Cardiac muscle cell (in vitro differentiated cells and primary cell): Measurements from ENCODE around the gene ATAT1. TPM values are rescaled to one million over a fixed set of nuclear protein-coding genes. Genes with fewer than 3 reads are reported as not detected.
"Not testable (repeated sequence)": the region's sequence is repeated elsewhere in the genome, so short reads cannot be mapped to it uniquely, and the experiment has no call there.

Experiments used
- DNase-seq, 2 donors: peaks; one replicate each; pipeline versions ENCODE4 v3.0.0 to v3.0.0-alpha.2; 2010 to 2017; ENCODE audit warnings: low read depth in 1 of 2, low spot score in 1 of 2
- H3K27ac ChIP-seq: fragments of 200-600 bp; sonication (generic); 2 replicates; pipeline ENCODE4 v1.5.1; 2016
- H3K27me3 ChIP-seq: fragments of 200-600 bp; sonication (generic); 2 replicates; pipeline ENCODE4 v1.6.0; 2016; ENCODE audit warnings: control low read depth
- H3K36me3 ChIP-seq: fragments of 200-600 bp; sonication (generic); 2 replicates; pipeline ENCODE4 v1.5.1; 2016; ENCODE audit warnings: control low read depth
- H3K4me1 ChIP-seq: fragments of 200-600 bp; sonication (generic); 2 replicates; pipeline ENCODE4 v1.8.1; 2017; ENCODE audit warnings: low read depth, mild to moderate bottlenecking, mixed run types
- H3K4me3 ChIP-seq: fragments of 200-600 bp; sonication (generic); 2 replicates; pipeline ENCODE4 v1.5.1; 2016; ENCODE audit warnings: mild to moderate bottlenecking
- H3K9me3 ChIP-seq: fragments of 200-600 bp; sonication (generic); 2 replicates; pipeline ENCODE4 v1.5.1; 2017; ENCODE audit warnings: low read depth, mild to moderate bottlenecking, control low read depth
- polyA plus RNA-seq: library from polyadenylated mRNA; unstranded; fragments of >200 nt; fragmentation: Nextera tagmentation; extraction: Ambion mirVana; gene quantifications from 2 replicates; pipeline ENCODE4 v1.2.1, GENCODE V29; 2016
- total RNA-seq: library from RNA; depleted of rRNA; stranded (reverse); fragments of >200 nt; gene quantifications from 2 replicates; pipeline ENCODE4 v1.2.3, GENCODE V29; 2016
- TF ChIP-seq, protein P1 (sequence below): IDR thresholded peaks from 2 replicates; pipeline ENCODE4 v1.5.1; 2012; ENCODE audit warnings: low read depth, mild to moderate bottlenecking, low read length

ATAT1 gene
- total and polyA plus RNA-seq, 2 experiments from 2014 or later = 11.2 to 18.0 TPM

DNA sequence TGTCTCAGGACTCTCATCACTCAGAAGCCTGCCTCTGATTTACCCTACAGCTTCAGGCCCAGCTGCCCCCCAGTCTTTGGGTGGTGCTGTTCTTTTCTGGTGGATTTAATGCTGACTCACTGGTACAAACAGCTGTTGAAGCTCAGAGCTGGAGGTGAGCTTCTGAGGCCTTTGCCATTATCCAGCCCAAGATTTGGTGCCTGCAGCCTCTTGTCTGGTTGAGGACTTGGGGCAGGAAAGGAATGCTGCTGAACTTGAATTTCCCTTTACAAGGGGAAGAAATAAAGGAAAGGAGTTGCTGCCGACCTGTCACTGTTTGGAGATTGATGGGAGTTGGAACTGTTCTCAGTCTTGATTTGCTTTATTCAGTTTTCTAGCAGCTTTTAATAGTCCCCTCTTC is 35.7 kb upstream of the ATAT1 start:
- no peaks in the 10 kb centered on the region for H3K27me3 ChIP-seq
- no peaks in the 10 kb centered on the region for H3K9me3 ChIP-seq
- no peak overlapping the region for H3K4me3 ChIP-seq
- DNase-seq = peak in 1 of 2 donors; percentile 57
- peak overlapping the region; percentile 30 for H3K27ac ChIP-seq
- peaks cover 32% of the 10 kb centered on the region for H3K36me3 ChIP-seq
- TF ChIP-seq, protein P1, sequence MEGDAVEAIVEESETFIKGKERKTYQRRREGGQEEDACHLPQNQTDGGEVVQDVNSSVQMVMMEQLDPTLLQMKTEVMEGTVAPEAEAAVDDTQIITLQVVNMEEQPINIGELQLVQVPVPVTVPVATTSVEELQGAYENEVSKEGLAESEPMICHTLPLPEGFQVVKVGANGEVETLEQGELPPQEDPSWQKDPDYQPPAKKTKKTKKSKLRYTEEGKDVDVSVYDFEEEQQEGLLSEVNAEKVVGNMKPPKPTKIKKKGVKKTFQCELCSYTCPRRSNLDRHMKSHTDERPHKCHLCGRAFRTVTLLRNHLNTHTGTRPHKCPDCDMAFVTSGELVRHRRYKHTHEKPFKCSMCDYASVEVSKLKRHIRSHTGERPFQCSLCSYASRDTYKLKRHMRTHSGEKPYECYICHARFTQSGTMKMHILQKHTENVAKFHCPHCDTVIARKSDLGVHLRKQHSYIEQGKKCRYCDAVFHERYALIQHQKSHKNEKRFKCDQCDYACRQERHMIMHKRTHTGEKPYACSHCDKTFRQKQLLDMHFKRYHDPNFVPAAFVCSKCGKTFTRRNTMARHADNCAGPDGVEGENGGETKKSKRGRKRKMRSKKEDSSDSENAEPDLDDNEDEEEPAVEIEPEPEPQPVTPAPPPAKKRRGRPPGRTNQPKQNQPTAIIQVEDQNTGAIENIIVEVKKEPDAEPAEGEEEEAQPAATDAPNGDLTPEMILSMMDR = no peak
- H3K4me1 ChIP-seq = no peaks in the 10 kb centered on the region

DNA sequence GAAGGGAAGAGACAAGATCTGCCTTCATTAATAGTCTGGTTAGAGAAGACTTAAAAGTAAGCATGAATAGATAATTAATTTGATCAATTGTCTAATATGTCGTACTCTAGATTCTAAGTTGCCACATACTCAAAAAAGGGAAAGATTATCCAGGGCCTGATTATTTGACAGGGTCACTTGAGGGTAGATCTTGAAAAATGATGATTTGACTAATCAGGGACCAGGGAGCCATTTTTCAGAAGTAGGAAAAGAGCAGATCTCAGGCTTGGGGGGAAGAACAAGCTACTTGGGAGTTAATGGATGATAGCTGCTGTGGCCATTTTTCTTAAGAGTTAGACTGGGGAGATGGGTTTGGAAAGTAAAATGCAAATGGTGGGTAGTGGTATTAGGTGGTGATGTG is 34.4 kb upstream of the ATAT1 start:
- Histone ChIP-seq H3K9me3 (no peaks in the 10 kb centered on the region), H3K4me1 (no peaks in the 10 kb centered on the region), H3K36me3 (peaks cover 23% of the 10 kb centered on the region), H3K4me3 (no peak overlapping the region), H3K27ac (no peak overlapping the region), H3K27me3 (no peaks in the 10 kb centered on the region)
- DNase-seq = no peak
- TF ChIP-seq, protein P1 = no peak

DNA sequence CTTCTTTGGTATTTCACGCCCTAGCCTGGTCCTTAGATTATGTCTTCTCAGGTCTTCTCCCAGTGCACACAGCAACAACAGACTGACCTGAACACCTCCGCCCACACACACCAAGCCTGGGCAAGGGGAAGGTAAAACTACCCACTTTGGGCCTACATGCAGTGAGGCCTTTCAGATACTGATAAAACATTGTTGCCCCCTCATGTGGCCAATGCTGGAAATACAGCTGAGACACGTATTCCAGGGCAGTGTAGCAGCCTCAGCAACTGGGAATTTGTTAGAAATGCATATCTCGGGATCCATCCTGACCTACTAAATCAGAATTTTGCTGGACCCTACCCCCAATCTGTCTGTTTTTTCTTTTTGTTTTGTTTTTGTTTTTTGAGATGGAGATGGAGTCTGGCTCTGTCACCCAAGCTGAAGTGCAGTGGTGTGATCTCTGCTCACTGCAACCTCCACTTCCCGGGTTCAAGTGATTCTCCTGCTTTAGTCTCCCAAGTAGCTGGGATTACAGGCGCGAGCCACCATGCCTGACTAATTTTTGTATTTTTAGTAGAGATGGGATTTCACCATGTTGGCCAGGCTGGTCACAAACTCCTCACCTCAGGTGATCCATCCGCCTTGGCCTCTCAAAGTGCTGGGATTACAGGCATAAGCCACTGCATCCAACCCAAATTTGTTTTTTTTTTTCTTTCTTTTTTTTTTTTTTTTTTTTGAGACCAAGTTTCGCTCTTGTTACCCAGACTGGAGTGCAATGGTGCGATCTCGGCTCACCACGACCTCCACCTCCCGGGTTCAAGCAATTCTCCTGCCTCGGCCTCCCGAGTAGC is 29.1 kb upstream of the ATAT1 start:
- H3K9me3 ChIP-seq, H3K4me3 ChIP-seq, H3K27me3 ChIP-seq, H3K4me1 ChIP-seq: not testable (repeated sequence)
- TF ChIP-seq, protein P1 = peak; percentile 78
- H3K27ac ChIP-seq = peak overlapping the region; percentile 12
- peaks cover 19% of the 10 kb centered on the region for H3K36me3 ChIP-seq
- peak; percentile 80 to 86 for DNase-seq

DNA sequence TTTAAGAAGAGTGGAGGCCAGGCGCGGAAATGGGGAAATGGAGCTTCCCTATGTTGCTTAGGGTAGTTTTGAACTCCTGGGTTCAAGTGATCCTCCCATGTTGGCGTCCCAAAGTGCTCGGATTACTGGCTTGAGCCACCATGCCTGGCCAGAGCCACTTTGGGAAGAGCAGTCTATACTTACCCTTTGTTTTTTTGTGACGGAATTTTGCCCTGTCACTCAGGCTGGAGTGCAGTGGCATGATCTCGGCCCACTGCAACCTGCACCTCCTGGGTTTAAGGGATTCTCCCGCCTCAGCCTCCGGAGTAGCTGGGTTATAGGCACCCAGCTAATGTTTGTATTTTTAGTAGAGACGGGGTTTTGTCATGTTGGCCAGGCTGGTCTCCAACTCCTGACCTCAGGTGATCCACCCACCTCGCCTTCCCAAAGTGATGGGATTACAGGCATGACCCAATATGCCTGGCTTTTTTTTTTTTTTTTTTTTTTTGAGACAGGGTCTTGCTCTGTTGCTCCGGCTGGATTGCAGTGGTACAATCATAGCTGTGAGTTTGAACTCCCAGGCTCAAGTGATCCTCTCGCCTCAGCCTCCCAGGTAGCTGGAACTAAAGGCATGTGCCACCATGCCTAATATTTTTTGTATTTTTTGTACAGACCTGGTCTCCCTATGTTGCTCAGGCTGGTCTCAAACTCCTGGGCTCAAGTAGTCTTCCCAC is 27.6 kb upstream of the ATAT1 start:
- Histone ChIP-seq H3K36me3 (peaks cover 34% of the 10 kb centered on the region), H3K4me3 (no peak overlapping the region), H3K9me3 (no peaks in the 10 kb centered on the region), H3K27ac (peak overlapping the region; percentile 62), H3K27me3 (no peaks in the 10 kb centered on the region), H3K4me1 (no peaks in the 10 kb centered on the region)
- DNase-seq = no peak
- TF ChIP-seq, protein P1 = no peak

DNA sequence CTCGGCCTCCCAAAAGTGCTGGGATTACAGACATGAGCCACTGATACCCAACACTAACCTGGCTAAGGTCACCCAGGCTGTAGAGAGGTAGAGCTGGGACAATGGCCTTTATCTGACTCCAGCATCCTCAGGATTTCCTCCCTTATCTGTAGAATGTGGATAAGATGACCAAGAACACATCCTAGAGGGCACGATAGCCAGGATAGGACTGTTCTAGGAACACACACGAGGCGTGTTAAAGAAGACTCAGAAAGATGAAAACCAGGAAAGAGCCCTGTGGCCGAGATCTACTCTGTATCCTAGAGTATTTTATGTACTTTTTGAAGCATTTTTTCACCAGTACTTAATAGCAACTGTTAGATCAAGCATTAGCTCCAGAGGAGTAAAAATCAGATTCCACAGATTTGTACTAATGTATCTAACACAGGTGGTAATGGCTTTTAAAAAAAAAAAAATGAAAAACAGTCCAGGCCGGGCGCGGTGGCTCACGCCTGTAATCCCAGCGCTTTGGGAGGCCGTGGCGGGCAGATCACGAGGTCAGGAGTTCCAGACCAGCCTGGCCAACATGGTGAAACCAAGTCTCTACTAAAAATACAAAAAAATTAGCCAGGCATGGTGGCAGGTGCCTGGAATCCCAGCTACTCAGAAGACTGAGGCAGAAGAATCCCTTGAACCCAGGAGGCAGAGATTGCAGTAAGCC is 26.9 kb upstream of the ATAT1 start:
- TF ChIP-seq, protein P1 = no peak
- peaks cover 38% of the 10 kb centered on the region for H3K36me3 ChIP-seq

More for the DNA sequence above, 26.9 kb upstream of the ATAT1 start:
- Histone ChIP-seq H3K4me1 (no peaks in the 10 kb centered on the region), H3K4me3 (no peak overlapping the region), H3K27me3 (no peaks in the 10 kb centered on the region), H3K9me3 (no peaks in the 10 kb centered on the region), H3K27ac (peak overlapping the region; percentile 59)
- DNase-seq = no peak
